Aorta (tissue), 5 donors: ENCODE measurements around the gene PI4KA. TPM values are rescaled to one million over a fixed set of nuclear protein-coding genes. Genes with fewer than 3 reads are reported as not detected.

ENCODE experiments used
- ATAC-seq: fragments of 200-7000 bp; cut with Tn5 transposase; one replicate; pipeline ENCODE4 v1.9.1; 2022; ENCODE audit warnings: moderate library complexity; ENCODE audit not compliant: low FRiP score
- DNase-seq, 2 donors: peaks; one replicate each; pipeline ENCODE4 v3.0.0-alpha.2; 2020
- H3K27ac ChIP-seq, 2 donors: one replicate each; pipeline ENCODE4 v1.5.1; 2013; ENCODE audit warnings: low read length in 2 of 2, mild to moderate bottlenecking in 2 of 2, moderate library complexity in 2 of 2, control low read depth in 1 of 2, inconsistent platforms in 1 of 2, low read depth in 1 of 2
- H3K27me3 ChIP-seq, 2 donors: one replicate each; pipeline ENCODE4 v1.6.1; 2013; ENCODE audit warnings: control low read depth in 1 of 2, low read length in 1 of 2, mild to moderate bottlenecking in 1 of 2, moderate library complexity in 1 of 2; ENCODE audit not compliant: insufficient read depth in 2 of 2, control insufficient read depth in 1 of 2
- H3K36me3 ChIP-seq, 2 donors: one replicate each; pipeline ENCODE4 v1.6.1; 2013; ENCODE audit warnings: control low read depth in 1 of 2, low read length in 1 of 2, mild to moderate bottlenecking in 1 of 2; ENCODE audit not compliant: insufficient read depth in 2 of 2, control insufficient read depth in 1 of 2
- H3K4me1 ChIP-seq, 2 donors: one replicate each; pipeline ENCODE4 v1.6.1; 2013; ENCODE audit warnings: low read length in 2 of 2, control low read depth in 1 of 2, mild to moderate bottlenecking in 1 of 2, moderate library complexity in 1 of 2; ENCODE audit not compliant: insufficient read depth in 2 of 2, control insufficient read depth in 1 of 2
- H3K4me3 ChIP-seq, 2 donors: one replicate each; pipeline ENCODE4 v1.5.1; 2013; ENCODE audit warnings: low read length in 2 of 2, control low read depth in 1 of 2, mild to moderate bottlenecking in 1 of 2
- H3K9me3 ChIP-seq: one replicate; pipeline ENCODE4 v1.6.1; 2013; ENCODE audit warnings: mild to moderate bottlenecking, low read length; ENCODE audit not compliant: control insufficient read depth
- WGBS, 2 donors: extraction: QIAGEN DNeasy Blood & Tissue Kit; methylation state at CpG; one replicate each; pipeline ENCODE4 v1.1.7; 2013; 5-methylcytosine and 5-hydroxymethylcytosine counted together
- intact Hi-C, 2 donors: fragments of 100-400 bp; cut with DNase I; formaldehyde crosslinking; loops; one replicate each; pipeline versions ENCODE4 v1.14.2 to v1.15.0; 2022
- polyA plus RNA-seq, 2 donors: library from polyadenylated mRNA; stranded (reverse); fragments of 200-250 nt; gene quantifications; one replicate each; pipeline ENCODE4 v1.2.3, GENCODE V29; 2013
- total RNA-seq, 2 donors: library from RNA; stranded (reverse); fragmentation: NEBNext Ultra II Directional; extraction: Animal tissue kit (Norgen Biotek cat#: 25700); gene quantifications; one replicate each; pipeline ENCODE4 v1.2.1, GENCODE V29; 2021
- donor health status: healthy with polysubstance abuse.
- donor health status: Bipolar disorder and iron deficiency.
- donor health status: DM: no; HTN: no; CAD: no.
- donor health status: DM: no; HTN: no; CAD: no.
- donor health status: DM: yes; HTN: yes; CAD: no.

PI4KA gene
- total and polyA plus RNA-seq, 4 donors: 21.9 to 107 (median 74.8) TPM

DNA sequence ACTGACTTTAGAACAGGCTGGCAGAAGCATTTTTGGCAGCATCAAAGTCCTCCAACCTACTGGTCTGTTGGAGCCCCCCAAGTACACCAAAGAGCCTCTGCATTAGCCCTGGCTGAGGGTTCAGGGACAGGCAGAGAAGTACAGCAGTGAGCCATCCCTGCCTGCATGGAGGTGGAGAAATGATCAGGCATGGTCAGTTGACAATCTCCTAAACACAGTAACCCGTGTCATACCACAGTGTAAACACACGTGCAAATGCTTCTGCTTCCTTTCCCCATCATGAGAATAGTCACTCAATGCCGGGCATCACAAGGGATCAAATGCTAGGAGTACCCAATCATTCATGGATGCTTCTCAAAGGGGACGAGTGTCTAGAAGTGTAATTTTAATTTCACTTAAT, 76.5 kb downstream of the PI4KA start:
- 85 to 86% methylated on average over 4 of the region's 4 CpGs for WGBS, 2 donors
- no peak for ATAC-seq
- Histone ChIP-seq H3K36me3 (no peaks in the 10 kb centered on the region), H3K9me3 (no peaks in the 10 kb centered on the region), H3K4me1 (no peaks in the 10 kb centered on the region), H3K27ac (no peak overlapping the region), H3K4me3 (no peak overlapping the region), H3K27me3 (no peaks in the 10 kb centered on the region)
- intact Hi-C loops: no loop called here
- no peak for DNase-seq

DNA sequence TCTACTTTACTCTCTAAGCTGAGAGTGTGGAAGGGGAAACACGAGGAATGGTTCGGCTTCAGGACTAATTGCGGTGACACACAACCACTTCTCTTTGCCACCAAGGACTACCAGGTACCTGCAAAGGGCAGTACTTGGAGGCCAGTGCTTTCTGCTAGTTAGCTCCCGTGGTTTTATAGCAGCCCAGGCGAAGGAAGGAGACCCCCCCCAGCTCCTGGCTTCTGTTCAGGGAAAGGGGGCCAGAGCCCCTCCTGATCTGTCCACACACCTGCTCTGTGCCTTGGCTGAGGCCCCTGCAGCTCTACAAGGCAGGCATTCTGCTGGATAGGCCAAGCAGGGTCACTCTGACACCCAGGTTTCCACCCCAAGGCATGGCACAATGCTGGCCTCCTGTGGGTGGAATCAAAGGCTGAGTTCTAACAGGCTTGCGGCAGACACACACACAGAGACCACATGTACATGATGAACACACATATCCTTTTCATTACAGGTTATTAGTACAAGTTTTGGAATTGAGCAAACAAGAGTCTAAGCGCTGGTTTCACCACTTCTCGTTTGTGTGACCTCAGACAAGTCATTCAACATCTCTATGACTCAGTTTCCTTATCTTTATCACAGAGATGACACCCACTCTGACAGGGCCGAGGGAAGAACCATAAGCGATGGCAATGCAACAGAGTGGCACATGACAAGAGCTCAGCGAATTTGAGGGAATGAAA, 77.2 kb downstream of the PI4KA start:
- no peak overlapping the region for H3K4me3 ChIP-seq
- 88 to 89% methylated on average over 11 of the region's 11 CpGs for WGBS, 2 donors
- ATAC-seq (no peak), DNase-seq (no peak)
- H3K36me3 ChIP-seq: no peaks in the 10 kb centered on the region
- H3K27ac ChIP-seq: no peak overlapping the region
- intact Hi-C loops: no loop called here
- no peaks in the 10 kb centered on the region for H3K27me3 ChIP-seq
- H3K9me3 ChIP-seq: no peaks in the 10 kb centered on the region
- H3K4me1 ChIP-seq: no peaks in the 10 kb centered on the region

DNA sequence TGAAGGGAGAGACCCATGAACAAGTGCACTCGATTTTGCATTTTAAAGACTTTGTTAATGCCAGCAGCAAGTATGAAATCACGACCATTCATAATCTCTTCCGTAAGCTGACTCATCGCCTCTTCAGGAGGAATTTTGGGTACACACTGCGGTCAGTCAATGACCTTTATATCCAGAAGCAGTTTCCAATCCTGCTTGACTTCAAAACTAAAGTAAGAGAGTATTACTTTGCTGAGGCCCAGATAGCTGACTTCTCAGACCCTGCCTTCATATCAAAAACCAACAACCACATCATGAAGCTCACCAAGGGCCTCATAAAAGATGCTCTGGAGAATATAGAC, 78.8 kb downstream of the PI4KA start:
- intact Hi-C loops: no loop called here
- DNase-seq (no peak), ATAC-seq (no peak)
- Histone ChIP-seq H3K9me3 (no peaks in the 10 kb centered on the region), H3K27ac (no peak overlapping the region), H3K27me3 (no peaks in the 10 kb centered on the region), H3K4me1 (no peaks in the 10 kb centered on the region), H3K36me3 (no peaks in the 10 kb centered on the region), H3K4me3 (no peak overlapping the region)
- 89 to 93% methylated on average over 5 of the region's 5 CpGs for WGBS, 2 donors

DNA sequence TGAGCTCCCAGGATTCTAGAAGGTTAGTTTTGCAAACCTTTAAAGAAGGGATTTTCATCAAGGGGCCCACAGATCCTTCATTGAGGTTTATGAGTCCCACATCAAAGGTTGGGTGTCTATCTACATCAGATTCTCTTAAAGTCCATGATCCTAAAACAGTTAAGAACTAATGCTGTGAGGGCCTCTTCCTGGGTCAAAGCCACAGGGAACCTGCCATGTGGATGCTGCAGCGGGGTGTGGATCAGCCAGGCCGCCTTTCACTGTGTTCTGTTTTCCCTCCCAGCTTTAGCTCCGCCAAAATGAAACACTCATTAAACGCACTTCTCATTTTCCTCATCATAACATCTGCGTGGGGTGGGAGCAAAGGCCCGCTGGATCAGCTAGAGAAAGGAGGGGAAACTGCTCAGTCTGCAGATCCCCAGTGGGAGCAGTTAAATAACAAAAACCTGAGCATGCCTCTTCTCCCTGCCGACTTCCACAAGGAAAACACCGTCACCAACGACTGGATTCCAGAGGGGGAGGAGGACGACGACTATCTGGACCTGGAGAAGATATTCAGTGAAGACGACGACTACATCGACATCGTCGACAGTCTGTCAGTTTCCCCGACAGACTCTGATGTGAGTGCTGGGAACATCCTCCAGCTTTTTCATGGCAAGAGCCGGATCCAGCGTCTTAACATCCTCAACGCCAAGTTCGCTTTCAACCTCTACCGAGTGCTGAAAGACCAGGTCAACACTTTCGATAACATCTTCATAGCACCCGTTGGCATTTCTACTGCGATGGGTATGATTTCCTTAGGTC, 79.4 kb downstream of the PI4KA start:
- Histone ChIP-seq H3K27ac (no peak overlapping the region), H3K4me1 (no peaks in the 10 kb centered on the region), H3K9me3 (no peaks in the 10 kb centered on the region), H3K27me3 (no peaks in the 10 kb centered on the region), H3K36me3 (no peaks in the 10 kb centered on the region), H3K4me3 (no peak overlapping the region)
- ATAC-seq (no peak), DNase-seq (no peak)
- intact Hi-C loops: no loop called here
- WGBS, 2 donors: 76 to 84% methylated on average over 25 of the region's 25 CpGs

DNA sequence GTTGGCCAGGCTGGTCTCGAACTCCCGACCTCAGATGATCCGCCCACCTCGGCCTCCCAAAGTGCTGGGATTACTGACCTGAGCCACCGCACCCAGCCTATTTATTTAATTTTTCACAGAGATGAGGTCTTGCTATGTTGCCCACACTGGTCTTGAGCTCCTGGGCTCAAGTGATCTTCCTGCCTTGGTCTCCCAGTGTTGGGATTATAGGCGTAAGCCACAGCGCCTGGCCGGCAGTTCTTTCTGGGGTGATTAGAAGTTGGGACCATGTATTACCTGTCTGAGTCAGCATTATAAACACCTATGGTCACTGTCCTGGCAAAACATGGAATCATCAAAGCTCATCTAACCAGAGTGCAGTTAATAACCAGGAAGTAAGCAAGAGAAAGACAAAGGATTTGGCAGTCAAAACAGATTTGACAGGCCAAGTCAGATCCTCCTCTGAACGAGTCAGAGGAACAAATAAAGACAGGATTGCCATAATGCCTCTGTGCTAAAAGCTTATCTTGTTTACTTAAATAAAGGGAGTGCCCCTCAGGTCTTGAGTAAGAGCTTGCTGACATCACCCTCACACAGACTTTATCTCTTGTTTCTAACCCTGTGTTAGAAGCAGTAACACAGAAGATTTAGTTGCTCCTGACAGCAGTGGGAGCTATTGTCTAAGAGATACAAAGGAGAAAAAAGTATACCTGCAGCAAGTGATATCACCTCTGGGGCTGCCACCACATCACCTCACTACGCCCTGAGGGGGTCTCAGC, 81.0 kb downstream of the PI4KA start:
- H3K36me3 ChIP-seq: no peaks in the 10 kb centered on the region
- peak; percentile 70 for ATAC-seq
- H3K9me3 ChIP-seq: no peaks in the 10 kb centered on the region
- H3K4me1 ChIP-seq: no peaks in the 10 kb centered on the region
- intact Hi-C loops: no loop called here
- H3K27me3 ChIP-seq: no peaks in the 10 kb centered on the region
- H3K27ac ChIP-seq: no peak overlapping the region
- no peak overlapping the region for H3K4me3 ChIP-seq
- 85 to 87% methylated on average over 10 of the region's 10 CpGs for WGBS, 2 donors
- DNase-seq: no peak

DNA sequence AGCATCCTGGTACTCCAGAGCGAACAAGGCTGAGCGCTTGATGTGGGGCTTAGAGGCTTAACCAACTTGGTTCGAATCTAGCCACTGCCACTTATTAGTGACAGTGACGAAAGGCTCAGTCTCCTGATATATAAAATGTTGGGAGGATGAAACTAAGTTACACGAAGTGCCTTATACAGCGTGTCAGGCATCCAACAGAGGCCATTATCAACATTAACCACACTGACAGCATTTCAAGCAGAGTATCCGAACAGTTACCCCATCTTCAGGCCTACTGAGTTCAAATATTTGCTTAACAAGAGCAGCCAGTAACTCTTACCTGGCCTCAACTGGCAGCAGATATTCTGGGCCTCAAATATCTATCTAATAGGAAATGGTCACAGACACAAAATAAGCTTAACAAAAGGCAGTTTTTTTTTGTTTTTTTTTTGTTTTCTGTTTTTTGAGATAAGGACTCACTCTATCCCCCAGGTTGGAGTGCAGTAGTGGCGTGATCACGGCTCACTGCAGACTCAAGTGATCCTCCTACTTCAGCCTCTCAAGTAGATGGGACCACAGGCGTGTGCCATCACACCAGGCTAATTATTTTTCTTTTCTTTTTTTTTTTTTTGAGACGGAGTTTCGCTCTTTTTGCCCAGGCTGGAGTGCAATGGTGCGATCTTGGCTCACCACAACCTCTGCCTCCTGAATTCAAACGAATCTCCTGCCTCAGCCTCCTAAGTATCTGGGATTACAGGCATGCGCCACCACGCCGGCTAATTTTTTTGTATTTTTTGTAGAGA, 81.8 kb downstream of the PI4KA start:
- DNase-seq (no peak), ATAC-seq (no peak)
- intact Hi-C loops: no loop called here
- Histone ChIP-seq H3K4me1 (no peaks in the 10 kb centered on the region), H3K4me3 (no peak overlapping the region), H3K36me3 (no peaks in the 10 kb centered on the region), H3K9me3 (no peaks in the 10 kb centered on the region), H3K27ac (no peak overlapping the region), H3K27me3 (no peaks in the 10 kb centered on the region)
- 94 to 95% methylated on average over 17 of the region's 17 CpGs for WGBS, 2 donors

DNA sequence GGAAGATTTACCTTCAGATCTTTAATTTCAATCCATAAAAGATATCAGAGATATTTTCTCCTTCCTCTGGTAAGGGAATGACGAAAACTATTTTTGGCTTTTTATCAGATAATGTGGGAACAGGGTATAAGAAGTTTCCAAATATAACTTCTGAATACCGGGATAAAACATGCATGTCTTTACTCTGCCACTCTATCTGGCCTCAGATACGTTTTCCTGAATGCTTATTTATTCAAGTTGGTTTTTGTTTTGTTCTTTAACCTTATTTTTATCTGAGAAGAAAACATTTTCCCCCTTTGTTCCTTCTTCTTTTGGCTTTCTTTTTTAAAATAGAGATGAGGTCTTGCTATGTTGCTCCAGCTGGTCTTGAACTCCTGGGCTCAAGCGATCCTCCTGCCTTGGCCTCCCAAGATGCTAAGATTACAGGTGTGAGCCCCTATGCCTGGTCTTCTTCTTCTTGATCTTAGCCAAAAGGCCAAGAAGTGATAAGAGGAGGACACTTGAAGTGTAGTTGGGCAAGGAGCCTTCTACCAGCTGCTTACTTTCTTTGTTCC, 83.2 kb downstream of the PI4KA start:
- intact Hi-C loops: no loop called here
- DNase-seq: no peak
- no peak for ATAC-seq
- H3K27ac ChIP-seq: peak overlapping the region; percentile 29 to 69
- H3K4me3 ChIP-seq: no peak overlapping the region
- H3K27me3 ChIP-seq: no peaks in the 10 kb centered on the region
- no peaks in the 10 kb centered on the region for H3K9me3 ChIP-seq
- no peaks in the 10 kb centered on the region for H3K4me1 ChIP-seq
- WGBS, 2 donors: 19 to 28% methylated on average over 4 of the region's 4 CpGs
- H3K36me3 ChIP-seq: no peaks in the 10 kb centered on the region

DNA sequence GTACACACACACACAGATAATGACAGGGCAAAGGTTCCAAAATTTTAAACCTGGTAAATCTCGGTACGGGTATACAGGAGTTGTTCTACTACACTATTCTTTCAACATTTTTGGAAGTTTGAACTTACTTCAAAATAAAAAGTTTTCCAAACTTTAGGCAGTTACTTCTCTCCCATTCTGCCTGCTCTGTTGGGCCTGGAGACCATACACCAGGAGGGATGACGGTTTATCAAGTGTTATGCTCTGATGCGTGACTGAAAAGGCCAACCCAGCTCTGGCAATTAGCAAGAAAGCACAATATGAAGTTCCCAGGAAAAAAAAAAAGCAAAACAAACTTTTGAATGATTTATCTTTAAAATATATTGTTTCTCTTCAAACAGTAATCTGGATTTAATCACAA, 83.7 kb downstream of the PI4KA start:
- no peaks in the 10 kb centered on the region for H3K27me3 ChIP-seq
- DNase-seq (no peak), ATAC-seq (no peak)
- no peaks in the 10 kb centered on the region for H3K36me3 ChIP-seq
- no peaks in the 10 kb centered on the region for H3K4me1 ChIP-seq
- no peak overlapping the region for H3K4me3 ChIP-seq
- H3K9me3 ChIP-seq: no peaks in the 10 kb centered on the region
- WGBS, 2 donors: 67 to 69% methylated on average over 4 of the region's 4 CpGs
- no peak overlapping the region for H3K27ac ChIP-seq
- intact Hi-C loops: no loop called here
